ENCODE results near the gene NUP93. TPM values are rescaled to one million over a fixed set of nuclear protein-coding genes. Genes with fewer than 3 reads are reported as not detected.
"Not testable (repeated sequence)": the region's sequence is repeated elsewhere in the genome, so short reads cannot be mapped to it uniquely, and the experiment has no call there.

Gene NUP93
- total RNA-seq, 3 donors from 2014 or later: 31.0 to 45.6 (median 40.8) TPM

DNA sequence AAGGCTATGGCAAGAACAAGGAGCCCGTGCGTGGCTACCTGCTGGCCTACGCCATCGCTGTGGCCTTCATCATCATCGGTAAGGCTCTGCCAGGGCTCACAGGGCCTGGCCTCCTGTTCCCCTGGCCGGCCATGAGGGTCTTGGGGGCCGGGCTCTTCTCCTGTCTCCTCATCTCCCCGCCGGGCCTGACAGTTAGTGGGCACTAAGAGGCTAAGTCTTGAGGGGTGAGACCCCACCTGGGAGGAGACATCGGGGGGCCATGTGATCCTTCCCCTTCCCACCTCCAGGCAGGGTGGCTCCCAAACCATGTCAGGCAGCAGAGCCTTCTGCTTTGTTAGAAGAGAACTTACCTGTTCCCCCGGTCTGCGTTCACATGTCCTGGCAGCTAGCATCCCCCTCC lies 150.2 kb downstream of the NUP93 start:
- no peak for ATAC-seq
- Histone ChIP-seq H3K36me3 (ENCODE audit: low read depth) (no peaks in the 10 kb centered on the region), H3K4me1 (ENCODE audit: low read depth) (no peaks in the 10 kb centered on the region), H3K4me3 (no peak overlapping the region), H3K9me3 (no peaks in the 10 kb centered on the region)
- intact Hi-C loops (cut with DNase I, micrococcal nuclease): no loop called here
- no peak for DNase-seq
- TF ChIP-seq, protein P1, sequence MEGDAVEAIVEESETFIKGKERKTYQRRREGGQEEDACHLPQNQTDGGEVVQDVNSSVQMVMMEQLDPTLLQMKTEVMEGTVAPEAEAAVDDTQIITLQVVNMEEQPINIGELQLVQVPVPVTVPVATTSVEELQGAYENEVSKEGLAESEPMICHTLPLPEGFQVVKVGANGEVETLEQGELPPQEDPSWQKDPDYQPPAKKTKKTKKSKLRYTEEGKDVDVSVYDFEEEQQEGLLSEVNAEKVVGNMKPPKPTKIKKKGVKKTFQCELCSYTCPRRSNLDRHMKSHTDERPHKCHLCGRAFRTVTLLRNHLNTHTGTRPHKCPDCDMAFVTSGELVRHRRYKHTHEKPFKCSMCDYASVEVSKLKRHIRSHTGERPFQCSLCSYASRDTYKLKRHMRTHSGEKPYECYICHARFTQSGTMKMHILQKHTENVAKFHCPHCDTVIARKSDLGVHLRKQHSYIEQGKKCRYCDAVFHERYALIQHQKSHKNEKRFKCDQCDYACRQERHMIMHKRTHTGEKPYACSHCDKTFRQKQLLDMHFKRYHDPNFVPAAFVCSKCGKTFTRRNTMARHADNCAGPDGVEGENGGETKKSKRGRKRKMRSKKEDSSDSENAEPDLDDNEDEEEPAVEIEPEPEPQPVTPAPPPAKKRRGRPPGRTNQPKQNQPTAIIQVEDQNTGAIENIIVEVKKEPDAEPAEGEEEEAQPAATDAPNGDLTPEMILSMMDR (IDR thresholded peaks at IDR 0.05): no peak

DNA sequence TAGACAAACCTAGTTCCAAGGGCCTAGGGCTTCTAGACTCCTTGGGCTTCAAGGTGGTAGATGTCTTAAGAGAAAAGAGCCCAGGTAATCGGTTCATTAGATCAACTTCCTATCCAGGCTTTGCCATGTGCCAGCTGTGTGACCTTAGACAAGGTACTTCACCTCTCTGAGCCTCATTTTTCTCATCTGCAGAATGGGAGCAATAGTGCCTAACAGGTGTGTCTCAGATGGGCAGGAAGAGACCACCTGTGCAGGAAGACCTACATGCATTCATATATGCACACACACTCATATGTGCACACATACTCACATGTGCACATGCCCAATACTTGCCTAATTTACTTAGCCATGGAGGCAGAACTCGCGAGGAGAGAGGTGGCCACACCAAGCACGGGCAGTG lies 150.8 kb downstream of the NUP93 start:
- Histone ChIP-seq H3K36me3 (ENCODE audit: low read depth) (no peaks in the 10 kb centered on the region), H3K4me1 (ENCODE audit: low read depth) (no peaks in the 10 kb centered on the region), H3K9me3 (no peaks in the 10 kb centered on the region), H3K4me3 (no peak overlapping the region)
- intact Hi-C loops (cut with DNase I, micrococcal nuclease): no loop called here
- DNase-seq (no peak), ATAC-seq (no peak)
- TF ChIP-seq, protein P1 (IDR thresholded peaks at IDR 0.05): no peak

- no peak for ATAC-seq
- TF ChIP-seq, protein P1 (IDR thresholded peaks at IDR 0.05): no peak
- no peaks in the 10 kb centered on the region for H3K9me3 ChIP-seq
- intact Hi-C loops (cut with DNase I, micrococcal nuclease): no loop called here
- H3K4me3 ChIP-seq: no peak overlapping the region
- DNase-seq: no peak
- no peaks in the 10 kb centered on the region for H3K4me1 ChIP-seq (ENCODE audit: low read depth)
- H3K36me3 ChIP-seq (ENCODE audit: low read depth): no peaks in the 10 kb centered on the region
Observed at GRCh38 chr16:56882077-56882800, 152.3 kb downstream of the NUP93 start.

DNA sequence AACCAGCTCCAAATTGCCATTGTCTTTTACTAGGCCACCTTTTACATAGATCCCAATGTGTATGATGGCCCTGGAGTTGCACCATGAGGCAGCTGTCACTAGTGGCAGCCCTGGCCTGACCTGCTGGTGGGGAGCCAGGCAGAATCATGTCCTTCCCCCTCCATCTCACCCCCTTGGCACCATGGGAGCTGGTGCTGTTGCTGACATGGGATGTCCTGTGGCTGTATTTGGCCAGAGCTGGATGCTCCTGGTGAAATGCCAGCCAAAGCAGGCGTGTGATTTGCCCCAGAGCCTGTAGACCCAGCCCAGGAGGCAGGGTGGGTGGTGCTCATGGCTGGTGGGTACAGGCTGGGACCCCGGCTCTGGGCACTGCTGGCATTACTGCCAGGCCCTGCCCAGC lies 153.7 kb downstream of the NUP93 start:
- H3K36me3 ChIP-seq (ENCODE audit: low read depth): no peaks in the 10 kb centered on the region
- H3K9me3 ChIP-seq: no peaks in the 10 kb centered on the region
- ATAC-seq (no peak), DNase-seq (no peak)
- no peak overlapping the region for H3K4me3 ChIP-seq
- no peaks in the 10 kb centered on the region for H3K4me1 ChIP-seq (ENCODE audit: low read depth)
- TF ChIP-seq, protein P1 (IDR thresholded peaks at IDR 0.05): no peak
- intact Hi-C loops (cut with DNase I, micrococcal nuclease): no loop called here

DNA sequence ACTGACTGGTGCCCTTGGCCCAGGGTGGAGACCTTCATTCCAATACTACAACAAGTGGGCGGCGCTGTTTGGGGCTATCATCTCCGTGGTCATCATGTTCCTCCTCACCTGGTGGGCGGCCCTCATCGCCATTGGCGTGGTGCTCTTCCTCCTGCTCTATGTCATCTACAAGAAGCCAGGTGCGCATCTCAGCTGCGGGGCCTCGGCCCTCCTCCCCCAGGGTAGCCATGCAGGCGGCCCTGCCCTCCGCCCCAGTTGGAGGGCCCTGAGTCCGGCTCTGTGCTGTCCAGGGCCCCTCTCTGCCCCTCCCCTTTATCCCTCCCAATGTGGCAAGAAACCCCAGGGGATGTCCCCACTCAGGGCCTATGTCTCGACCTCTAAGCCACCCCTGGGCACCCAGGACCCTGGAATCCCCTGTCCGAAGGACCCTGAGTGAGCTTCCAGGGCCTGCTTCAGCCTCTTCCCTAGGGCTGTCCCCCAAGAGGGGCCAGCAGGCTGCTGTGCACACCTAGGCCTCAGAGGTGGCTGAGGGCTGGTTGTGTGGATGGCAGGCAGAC lies 154.2 kb downstream of the NUP93 start:
- no peak for DNase-seq
- Histone ChIP-seq H3K36me3 (ENCODE audit: low read depth) (no peaks in the 10 kb centered on the region), H3K4me3 (no peak overlapping the region), H3K4me1 (ENCODE audit: low read depth) (no peaks in the 10 kb centered on the region), H3K9me3 (no peaks in the 10 kb centered on the region)
- TF ChIP-seq, protein P1 (IDR thresholded peaks at IDR 0.05): no peak
- intact Hi-C loops (cut with DNase I, micrococcal nuclease): no loop called here
- ATAC-seq: no peak

GRCh38 chr16:56884929-56885328 lies 155.0 kb downstream of the NUP93 start:
- DNase-seq; ATAC-seq; H3K9me3 ChIP-seq; H3K4me1 ChIP-seq (ENCODE audit: low read depth); H3K36me3 ChIP-seq (ENCODE audit: low read depth); H3K4me3 ChIP-seq; intact Hi-C loops (cut with DNase I, micrococcal nuclease): not testable (repeated sequence)
